ENCODE results near the gene USP3. TPM values are rescaled to one million over a fixed set of nuclear protein-coding genes. Genes with fewer than 3 reads are reported as not detected.
"Not testable (repeated sequence)": the region's sequence is repeated elsewhere in the genome, so short reads cannot be mapped to it uniquely, and the experiment has no call there.

The USP3 gene
- polyA plus RNA-seq, 1 of the 3 experiments (the other 2 are of a cell fraction): 9.3 TPM

GRCh38 chr15:63484433-63485186 lies 19.8 kb upstream of the USP3 start:
- Histone ChIP-seq H3F3A (replicated peaks; ENCODE audit: insufficient read depth) (peaks cover 12% of the 10 kb centered on the region), H3K4me1 (ENCODE audit: control insufficient read depth in 1 of 2, insufficient read depth in 2 of 2, low read depth in 1 of 2, low read length in 1 of 2) (peaks cover 0 to 5% of the 10 kb centered on the region in 2 experiments; a peak in 1 of 4 replicates), H3K4me2 (no peak overlapping the region), H4K20me1 (ENCODE audit: insufficient read depth) (no peaks in the 10 kb centered on the region), H3K9me2 (no peaks in the 10 kb centered on the region), H3K27me3 (ENCODE audit: insufficient read depth) (no peaks in the 10 kb centered on the region), H3K79me2 (ENCODE audit: insufficient read depth) (no peaks in the 10 kb centered on the region), H3K36me3 (replicated peaks in 1 of 2; ENCODE audit: control insufficient read depth in 1 of 2, insufficient read depth in 2 of 2, low read length in 1 of 2) (no peaks in the 10 kb centered on the region), H3K9ac (no peak overlapping the region), H2AFZ (ENCODE audit: low read depth) (no peak overlapping the region), H3K9me3 (no peaks in the 10 kb centered on the region), H3K27ac (ENCODE audit: low read depth in 2 of 2, low read length in 1 of 2) (no peak overlapping the region), H3K4me3 (ENCODE audit: low read depth in 2 of 2, low read length in 1 of 2) (no peak overlapping the region)
- WGBS (ENCODE audit: low lambda C conversion rate): 80% methylated on average over 6 of the region's 6 CpGs
- no peak for TF ChIP-seq EP300 (IDR thresholded peaks at IDR 0.05; ENCODE audit: borderline replicate concordance in 1 of 2, low read depth in 1 of 2, low read length in 1 of 2)
- no peak for TF ChIP-seq MXI1 (IDR thresholded peaks at IDR 0.05; ENCODE audit: low read depth, low read length)
- TF ChIP-seq TAF1 (IDR thresholded peaks at IDR 0.05; ENCODE audit: borderline replicate concordance, low read depth, low read length): no peak
- no peak for TF ChIP-seq NFIC (IDR thresholded peaks at IDR 0.05; ENCODE audit: borderline replicate concordance)
- no peak for TF ChIP-seq POLR2AphosphoS5 (IDR thresholded peaks at IDR 0.05; ENCODE audit: low read depth, low read length)
- no peak for TF ChIP-seq EZH2phosphoT487 (IDR thresholded peaks at IDR 0.05; ENCODE audit: borderline replicate concordance, low read depth)
- no peak for TF ChIP-seq ELF1 (IDR thresholded peaks at IDR 0.05)
- no peak for TF ChIP-seq TEAD4 (IDR thresholded peaks at IDR 0.05; ENCODE audit: borderline replicate concordance, insufficient read depth)
- POLR2A ChIA-PET: no interaction called here
- DNase-seq: no peak
- CTCF ChIA-PET: interaction anchor here (0.5 to 1.5 kb wide), 6 partner anchors 11 to 583 kb away, joined by 3 to 10 read pairs (median 4); partner anchors contain the start of genes DAPK2 and USP3

GRCh38 chr15:63487076-63487757 lies 17.2 kb upstream of the USP3 start:
- POLR2A ChIA-PET: interaction anchor here (1.6 kb wide), 1 partner anchor 11 kb away, joined by 3 read pairs; no protein-coding TSS in a partner anchor
- H2AFZ ChIP-seq (ENCODE audit: low read depth): peak overlapping the region; percentile 66; the same call in 1 of the 2 replicates
- peak; percentile 86 for DNase-seq

GRCh38 chr15:63487758-63488397 lies 16.5 kb upstream of the USP3 start:
- not testable (repeated sequence) for H3K4me2 ChIP-seq; H3K79me2 ChIP-seq (ENCODE audit: insufficient read depth); H3K4me3 ChIP-seq (ENCODE audit: low read depth in 2 of 2, low read length in 1 of 2); H4K20me1 ChIP-seq (ENCODE audit: insufficient read depth); H3K36me3 ChIP-seq (replicated peaks in 1 of 2; ENCODE audit: control insufficient read depth in 1 of 2, insufficient read depth in 2 of 2, low read length in 1 of 2); H3K9me3 ChIP-seq; H3K27ac ChIP-seq (ENCODE audit: low read depth in 2 of 2, low read length in 1 of 2); H2AFZ ChIP-seq (ENCODE audit: low read depth); DNase-seq; H3K9me2 ChIP-seq; H3K27me3 ChIP-seq (ENCODE audit: insufficient read depth); H3F3A ChIP-seq (replicated peaks; ENCODE audit: insufficient read depth); H3K9ac ChIP-seq; H3K4me1 ChIP-seq (ENCODE audit: control insufficient read depth in 1 of 2, insufficient read depth in 2 of 2, low read depth in 1 of 2, low read length in 1 of 2)
- ChIA-PET POLR2A (interaction anchor here (1.6 kb wide), 1 partner anchor 10 kb away, joined by 3 read pairs; no protein-coding TSS in a partner anchor), CTCF (interaction anchor here (0.6 to 3.4 kb wide), 37 partner anchors 9 to 576 kb away, joined by 3 to 36 read pairs (median 4); partner anchors contain the start of gene USP3)
- WGBS (ENCODE audit: low lambda C conversion rate): 86% methylated on average over 10 of the region's 10 CpGs

More at GRCh38 chr15:63487076-63487757, 17.2 kb upstream of the USP3 start:
- H4K20me1 ChIP-seq (ENCODE audit: insufficient read depth): no peaks in the 10 kb centered on the region
- H3K9me2 ChIP-seq: no peaks in the 10 kb centered on the region
- peaks cover 0 to 5% of the 10 kb centered on the region in 2 experiments; a peak in 1 of 4 replicates for H3K4me1 ChIP-seq (ENCODE audit: control insufficient read depth in 1 of 2, insufficient read depth in 2 of 2, low read depth in 1 of 2, low read length in 1 of 2)
- CTCF ChIA-PET: interaction anchor here (0.6 to 3.4 kb wide), 41 partner anchors 10 to 577 kb away, joined by 3 to 36 read pairs (median 4); partner anchors contain the start of gene USP3
- no peak for TF ChIP-seq MXI1 (IDR thresholded peaks at IDR 0.05; ENCODE audit: low read depth, low read length)
- peak; percentile 63 for TF ChIP-seq SMC3 (IDR thresholded peaks at IDR 0.05; ENCODE audit: low read depth, low read length)
- TF ChIP-seq CHD2 (IDR thresholded peaks at IDR 0.05; ENCODE audit: low read length, partially characterized antibody): peak; percentile 12
- TF ChIP-seq EZH2phosphoT487 (IDR thresholded peaks at IDR 0.05; ENCODE audit: borderline replicate concordance, low read depth): no peak
- TF ChIP-seq CTCF (IDR thresholded peaks at IDR 0.05): peak; percentile 87
- peak; percentile 75 for TF ChIP-seq RAD21 (IDR thresholded peaks at IDR 0.05; ENCODE audit: low read length)
- no peak for TF ChIP-seq YY1 (IDR thresholded peaks at IDR 0.05; ENCODE audit: low read depth)
- TF ChIP-seq GATA2 (CRISPR knock-in tag; IDR thresholded peaks at IDR 0.05): no peak
- no peak overlapping the region for H3K9ac ChIP-seq
- H3K9me3 ChIP-seq: no peaks in the 10 kb centered on the region
- no peaks in the 10 kb centered on the region for H3K27me3 ChIP-seq (ENCODE audit: insufficient read depth)
- no peaks in the 10 kb centered on the region for H3K79me2 ChIP-seq (ENCODE audit: insufficient read depth)
- 34% methylated on average over 16 of the region's 16 CpGs for WGBS (ENCODE audit: low lambda C conversion rate)
- no peak overlapping the region for H3K27ac ChIP-seq (ENCODE audit: low read depth in 2 of 2, low read length in 1 of 2)
- H3K4me2 ChIP-seq: no peak overlapping the region
- H3K36me3 ChIP-seq (replicated peaks in 1 of 2; ENCODE audit: control insufficient read depth in 1 of 2, insufficient read depth in 2 of 2, low read length in 1 of 2): no peaks in the 10 kb centered on the region
- H3F3A ChIP-seq (replicated peaks; ENCODE audit: insufficient read depth): peaks cover 9% of the 10 kb centered on the region
- peak overlapping the region in 1 of 2 experiments; percentile 41; a peak in 1 of 4 replicates for H3K4me3 ChIP-seq (ENCODE audit: low read depth in 2 of 2, low read length in 1 of 2)

All from SK-N-SH (cell line).